Kidney glomerular epithelial cell (primary cell): ENCODE measurements around the gene ZDHHC19.
"Not testable (repeated sequence)": the region's sequence is repeated elsewhere in the genome, so short reads cannot be mapped to it uniquely, and the experiment has no call there.

Source experiments
- DNase-seq: peaks from one replicate; lab custom pipeline; 2025; lab: John Stamatoyannopoulos, UW

The ZDHHC19 gene

DNA sequence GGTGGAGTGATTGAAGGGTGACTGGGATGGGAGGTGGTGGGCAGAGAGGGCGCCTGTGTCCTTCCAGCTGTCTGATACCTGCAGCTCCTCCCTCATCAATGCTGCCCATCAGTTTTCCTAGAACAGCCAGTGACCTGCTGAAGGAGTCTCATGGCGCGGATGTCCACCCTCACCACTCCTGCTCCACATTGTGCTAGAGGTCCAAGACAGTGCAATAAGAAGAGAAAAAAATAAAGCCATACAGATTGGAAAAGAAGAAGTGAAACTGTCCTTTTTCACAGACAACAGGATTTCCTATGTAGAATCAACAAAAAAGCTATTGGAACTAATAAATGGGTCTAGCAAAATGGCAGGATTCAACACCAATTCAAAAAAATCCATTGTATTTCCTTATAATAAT, 7.4 kb downstream of the ZDHHC19 start:
- DNase-seq = no peak

DNA sequence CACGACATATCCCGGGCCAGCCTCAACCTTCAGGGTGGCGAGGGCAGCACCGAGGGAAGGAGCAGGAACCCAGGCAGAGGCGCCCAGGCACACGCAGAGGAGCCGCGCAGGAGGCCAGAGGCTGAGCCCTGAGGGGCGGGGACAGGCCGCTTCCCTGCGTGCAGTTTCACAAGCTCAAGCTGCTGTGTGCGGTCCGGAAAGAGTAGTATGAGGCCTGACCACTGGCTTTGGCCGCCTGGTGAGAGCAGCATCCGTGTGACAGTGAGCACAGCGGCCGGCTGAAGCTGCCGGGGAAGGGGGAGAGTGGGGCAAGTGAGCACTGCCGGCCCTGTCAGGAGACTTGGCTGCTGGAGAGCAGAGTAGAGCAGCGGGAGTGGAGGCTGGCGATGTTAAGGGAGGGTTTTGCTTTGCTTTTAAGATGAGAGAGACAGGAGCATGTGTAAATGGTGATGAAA, 8.7 kb downstream of the ZDHHC19 start:
- DNase-seq = no peak

DNA sequence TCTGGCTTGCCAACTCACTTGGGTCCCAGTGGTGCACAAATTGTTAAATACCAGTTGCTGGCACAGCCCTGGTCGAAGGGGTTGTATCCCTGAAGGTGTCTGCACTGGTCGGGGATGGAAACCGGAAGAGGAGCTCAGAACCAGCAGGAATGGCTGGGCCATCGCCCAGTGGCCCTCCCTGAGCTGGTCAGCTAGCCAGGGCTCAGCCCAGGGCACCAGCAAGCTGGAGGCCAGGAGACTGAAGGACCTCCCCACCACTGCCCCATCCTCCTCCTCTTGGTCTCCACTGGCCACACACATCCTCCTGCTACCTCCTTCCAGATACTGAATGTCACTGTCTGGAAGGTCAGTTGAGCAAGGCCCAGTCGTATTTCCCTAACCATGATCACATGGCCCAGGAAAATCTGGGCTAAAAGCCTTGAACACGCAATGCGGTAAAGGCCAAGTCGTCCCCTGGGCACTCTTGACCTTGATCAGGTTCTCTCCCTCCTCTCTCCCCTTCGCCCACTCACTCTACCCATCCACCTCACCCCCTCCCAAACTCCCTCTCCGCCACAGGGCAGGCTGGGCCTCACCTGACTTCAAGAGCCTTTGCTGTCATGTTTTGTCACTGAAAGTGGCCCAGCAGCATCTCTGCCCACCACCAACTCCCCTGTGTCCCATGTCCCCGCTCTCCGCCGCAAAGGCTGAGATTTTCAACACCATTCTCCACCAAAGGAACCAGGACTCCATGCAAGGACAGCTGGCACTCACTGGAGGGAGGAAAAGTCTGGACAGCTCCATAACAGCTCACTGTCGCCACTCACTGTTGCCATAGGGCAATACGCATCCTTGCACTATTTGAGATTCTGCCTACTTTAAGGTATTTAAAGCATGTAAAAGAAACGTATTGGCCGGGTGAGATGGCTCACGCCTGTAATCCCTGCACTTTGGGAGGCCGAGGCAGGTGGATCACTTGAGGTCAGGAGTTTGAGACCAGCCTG, 12.1 kb downstream of the ZDHHC19 start:
- DNase-seq = no peak

DNA sequence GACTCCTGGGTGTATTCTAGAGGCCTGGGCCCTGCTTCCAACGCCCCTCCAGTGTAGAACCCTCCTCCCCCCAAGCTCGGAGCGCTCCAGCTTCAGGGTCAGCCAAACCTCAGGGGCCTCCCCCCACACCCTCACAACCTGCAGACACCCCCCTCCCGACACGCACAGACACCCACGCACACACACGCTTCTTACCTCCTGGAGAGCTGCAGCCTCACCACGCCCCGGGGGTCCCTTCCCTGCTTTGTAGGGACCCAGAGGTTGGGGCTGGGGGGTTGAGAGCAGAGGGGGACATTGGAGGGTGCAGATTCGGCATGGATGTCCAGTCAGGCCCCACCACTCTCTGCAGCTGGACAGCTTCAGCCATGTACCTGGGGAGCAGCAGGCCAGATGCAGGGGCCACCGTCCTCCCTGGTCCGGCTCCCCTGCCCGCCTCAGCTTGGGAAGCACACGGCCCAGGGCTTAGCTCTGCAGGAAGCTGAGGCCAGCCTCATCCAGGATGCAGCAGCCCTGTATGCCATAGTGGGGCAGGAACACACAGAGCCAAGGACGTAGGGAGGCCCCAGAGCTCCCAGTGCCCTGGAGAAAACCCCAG, 13.0 kb downstream of the ZDHHC19 start:
- no peak for DNase-seq

DNA sequence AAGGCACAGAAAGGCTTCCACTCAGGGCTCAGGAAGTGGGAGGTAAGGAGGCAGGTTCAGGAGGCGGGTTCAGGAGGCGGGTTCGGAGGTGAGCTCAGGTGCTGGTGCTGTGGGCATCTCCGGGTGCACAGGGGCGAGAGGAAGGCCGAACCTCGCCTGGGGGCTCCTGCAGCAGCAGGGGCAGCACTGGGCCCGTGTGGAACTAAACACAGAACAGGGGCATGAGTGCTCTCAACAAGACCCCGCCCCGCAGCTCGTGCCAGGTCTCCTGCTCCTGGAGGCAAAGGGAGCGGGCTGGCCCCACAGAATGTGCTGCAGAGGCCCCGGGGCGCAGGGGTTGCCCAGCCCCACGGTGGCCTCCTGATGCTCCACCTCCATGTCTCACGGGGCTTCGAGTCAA, 13.7 kb downstream of the ZDHHC19 start:
- DNase-seq = no peak

DNA sequence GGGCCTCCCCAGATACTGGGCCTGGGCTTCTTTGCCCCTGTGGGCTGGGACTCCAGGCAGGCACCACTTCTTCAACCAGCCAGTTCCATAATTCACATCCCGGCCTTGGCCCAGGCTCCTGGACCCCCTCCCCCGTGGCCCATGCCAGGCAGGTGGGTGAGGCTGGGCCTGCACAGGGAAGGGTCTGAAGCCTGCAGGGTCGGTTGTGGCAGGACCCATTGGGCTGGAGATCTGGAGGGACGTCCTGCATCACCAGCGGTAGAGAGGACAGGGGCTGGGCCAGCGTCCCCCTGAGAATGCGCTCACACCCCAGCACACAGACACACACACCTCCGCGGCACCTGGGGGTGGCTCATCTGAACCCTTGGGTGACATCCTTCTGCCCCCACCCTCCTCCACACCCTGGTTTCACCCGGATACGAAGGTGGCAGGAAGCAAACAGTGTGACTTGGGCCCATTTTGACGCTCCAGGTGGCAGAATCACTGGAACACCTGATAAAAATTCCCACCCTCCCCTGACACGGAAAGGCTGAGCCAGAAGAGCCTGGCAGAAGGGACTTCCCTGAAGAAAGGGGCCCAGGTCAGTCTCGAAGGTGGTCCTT, 15.4 kb downstream of the ZDHHC19 start:
- no peak for DNase-seq

DNA sequence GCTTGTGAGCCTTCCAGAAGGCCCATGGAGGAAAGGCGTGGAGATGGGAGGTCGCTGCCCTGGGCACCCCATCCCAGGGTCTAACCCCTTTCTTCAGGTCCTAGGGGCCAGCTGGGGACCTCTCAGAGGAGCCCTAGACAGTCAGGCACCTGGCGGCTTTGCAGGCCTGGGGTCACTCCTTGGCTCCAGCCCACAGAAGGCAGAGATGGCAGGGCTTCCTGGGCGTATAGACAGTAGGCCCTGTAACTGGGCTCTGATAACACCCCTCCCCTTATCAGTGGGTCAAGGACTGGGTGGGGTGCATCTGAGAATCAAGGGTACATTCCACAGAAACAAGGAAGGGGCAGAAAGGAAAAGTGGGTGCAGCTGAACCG, 16.7 kb downstream of the ZDHHC19 start:
- no peak for DNase-seq

DNA sequence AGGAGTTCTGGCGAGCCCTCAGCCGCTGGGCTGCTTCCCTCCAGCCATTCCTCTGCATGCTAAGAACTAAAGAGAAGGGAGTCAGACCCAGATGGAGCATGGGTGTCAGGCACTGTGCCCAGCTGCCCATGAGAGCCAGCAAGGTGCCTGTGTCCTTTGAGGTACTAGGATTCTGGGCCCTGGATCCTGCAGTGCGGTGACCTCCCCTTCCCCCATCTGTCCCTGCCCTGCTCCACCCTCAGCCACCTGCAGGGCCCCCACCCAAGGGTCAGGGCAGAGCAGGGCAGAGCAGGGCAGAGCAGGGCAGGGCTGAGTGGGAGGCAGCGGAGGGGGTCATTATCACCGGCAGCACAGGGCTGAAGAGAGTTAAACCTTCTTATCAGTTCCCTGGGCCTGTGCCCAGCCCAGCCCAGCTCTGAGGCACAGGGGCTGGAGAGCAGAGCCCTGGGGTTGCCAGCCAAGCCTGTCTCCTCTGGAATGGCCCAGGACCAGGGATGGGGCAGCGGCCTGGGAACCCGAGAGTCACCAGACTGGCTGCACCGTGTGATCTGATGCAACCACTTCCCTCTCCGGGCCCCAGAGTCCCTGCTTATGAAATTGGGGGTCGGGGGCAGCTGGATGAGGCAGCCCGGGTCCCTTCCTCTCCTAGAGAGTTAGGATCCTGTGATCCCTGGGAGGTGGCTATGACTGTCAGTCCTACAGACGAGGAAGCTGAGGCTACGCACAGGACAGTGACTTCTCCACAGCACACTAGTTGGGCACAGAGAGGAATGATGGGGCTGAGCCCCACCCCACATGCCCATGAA, 17.3 kb downstream of the ZDHHC19 start:
- DNase-seq = no peak

DNA sequence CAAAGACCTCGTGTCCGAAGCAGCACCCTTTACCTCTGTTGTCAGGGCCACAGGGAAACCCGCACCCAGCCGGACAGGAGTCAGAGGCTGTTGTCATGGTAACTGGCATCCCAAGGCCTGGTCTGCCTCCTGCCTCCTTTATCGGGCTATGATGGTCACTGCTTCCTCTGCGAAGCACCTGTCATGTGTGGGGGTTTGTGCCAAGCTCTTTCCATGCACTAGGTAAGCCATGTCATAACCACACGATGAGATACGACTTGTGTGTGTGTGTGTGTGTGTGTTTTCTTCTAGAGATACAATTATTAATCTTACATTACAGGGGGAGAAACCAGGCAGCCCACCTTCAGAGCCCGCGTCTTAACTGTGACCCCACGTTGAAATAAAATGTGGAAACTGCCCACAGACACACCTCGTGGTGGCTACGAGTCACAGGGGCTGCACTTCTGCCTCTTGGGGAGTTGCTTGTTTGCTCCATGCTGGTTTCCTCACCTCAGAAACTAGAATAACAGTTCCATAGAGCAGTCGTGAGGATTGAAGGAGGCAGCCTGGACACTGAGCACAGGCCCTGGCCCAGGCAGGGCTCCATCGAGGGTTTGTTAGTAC, 18.0 kb downstream of the ZDHHC19 start:
- no peak for DNase-seq

DNA sequence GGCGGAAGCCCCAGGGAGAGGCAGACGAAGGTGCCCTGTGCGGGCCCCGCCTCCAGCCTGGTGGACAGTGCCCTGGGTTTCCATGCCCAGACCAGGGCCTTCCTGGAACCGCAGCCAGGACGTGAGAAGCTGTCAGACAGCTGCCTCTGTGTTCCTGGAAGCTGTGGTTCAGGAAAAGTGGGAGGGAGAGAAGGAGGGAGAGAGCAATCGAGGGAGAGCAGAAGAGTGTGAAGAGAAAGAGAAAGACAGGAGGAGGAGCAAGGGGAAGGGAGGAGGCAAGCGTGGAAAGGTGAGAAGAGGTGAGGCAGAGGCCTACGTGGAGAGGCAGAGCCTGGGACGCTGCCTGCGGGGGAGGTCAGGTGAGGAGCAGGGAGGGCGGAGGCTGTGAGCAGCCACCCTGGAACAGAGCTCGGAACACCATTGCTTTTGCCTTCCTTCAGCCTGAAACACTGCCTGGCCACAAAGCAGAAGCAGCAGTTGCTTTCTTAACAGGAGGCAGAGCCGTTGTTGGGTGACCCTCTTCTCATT, 18.6 kb downstream of the ZDHHC19 start:
- peak; percentile 49 for DNase-seq

DNA sequence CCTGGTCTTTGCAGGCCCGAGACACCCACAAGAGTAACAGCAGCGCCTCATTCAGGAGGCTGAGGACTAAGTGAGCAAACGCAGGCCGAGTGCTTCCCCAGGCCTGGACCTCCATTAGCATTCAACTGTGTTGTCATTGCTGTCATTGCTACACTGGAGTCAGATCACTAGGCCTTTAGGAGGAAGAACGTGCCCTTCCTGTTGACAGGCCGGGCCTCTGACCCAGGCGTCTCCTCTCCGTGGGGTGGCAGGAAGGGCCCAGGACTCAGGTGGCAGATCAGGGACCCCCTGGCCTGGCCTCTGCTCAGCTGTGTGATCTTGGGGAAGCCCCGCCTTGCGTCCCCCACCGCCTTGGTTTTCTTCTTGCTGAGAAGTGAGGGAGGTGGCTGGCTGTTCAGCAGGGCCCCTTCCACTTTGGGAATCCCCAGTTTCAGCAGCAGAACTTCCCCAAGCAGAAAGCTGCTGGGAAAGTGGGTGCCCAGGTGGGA, 19.1 kb downstream of the ZDHHC19 start:
- DNase-seq = no peak

DNA sequence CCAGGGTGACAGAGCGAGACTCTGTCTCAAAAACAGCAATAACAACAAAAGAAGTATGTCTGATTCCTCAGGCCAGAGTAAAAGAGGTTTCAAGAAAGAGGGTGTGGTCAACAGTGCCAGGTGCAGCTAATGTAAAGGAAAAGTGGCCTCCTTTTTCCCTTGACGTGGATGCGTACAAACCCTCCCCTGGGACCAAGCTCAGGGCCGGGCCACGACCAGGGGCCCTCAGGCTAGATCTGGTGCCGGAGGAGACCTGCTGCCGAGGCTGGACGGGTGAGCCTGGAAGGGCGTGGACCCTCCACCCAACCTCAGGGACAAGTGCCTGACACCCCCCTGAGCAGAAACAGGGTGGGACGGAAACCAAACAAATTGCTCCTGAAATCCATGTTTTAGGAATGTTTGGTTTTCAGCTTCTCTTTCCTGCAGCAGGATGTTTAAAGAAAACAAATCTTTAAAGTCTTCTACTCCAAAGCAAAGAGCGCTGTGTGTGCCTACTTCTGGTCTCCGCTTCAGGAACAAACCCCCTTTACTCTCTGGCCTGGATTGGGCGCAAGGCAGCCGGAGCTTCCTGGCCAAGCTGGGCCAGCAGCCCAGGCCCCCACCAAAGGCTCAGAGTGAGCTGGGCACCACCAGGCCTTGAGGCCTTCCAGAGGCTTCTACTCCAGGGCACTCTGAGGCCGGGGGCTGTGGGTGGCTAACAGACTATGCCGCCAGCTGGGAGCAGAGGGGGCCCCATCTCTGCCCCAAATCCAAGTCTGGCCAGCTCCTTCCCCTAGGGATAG, 21.4 kb downstream of the ZDHHC19 start:
- no peak for DNase-seq

DNA sequence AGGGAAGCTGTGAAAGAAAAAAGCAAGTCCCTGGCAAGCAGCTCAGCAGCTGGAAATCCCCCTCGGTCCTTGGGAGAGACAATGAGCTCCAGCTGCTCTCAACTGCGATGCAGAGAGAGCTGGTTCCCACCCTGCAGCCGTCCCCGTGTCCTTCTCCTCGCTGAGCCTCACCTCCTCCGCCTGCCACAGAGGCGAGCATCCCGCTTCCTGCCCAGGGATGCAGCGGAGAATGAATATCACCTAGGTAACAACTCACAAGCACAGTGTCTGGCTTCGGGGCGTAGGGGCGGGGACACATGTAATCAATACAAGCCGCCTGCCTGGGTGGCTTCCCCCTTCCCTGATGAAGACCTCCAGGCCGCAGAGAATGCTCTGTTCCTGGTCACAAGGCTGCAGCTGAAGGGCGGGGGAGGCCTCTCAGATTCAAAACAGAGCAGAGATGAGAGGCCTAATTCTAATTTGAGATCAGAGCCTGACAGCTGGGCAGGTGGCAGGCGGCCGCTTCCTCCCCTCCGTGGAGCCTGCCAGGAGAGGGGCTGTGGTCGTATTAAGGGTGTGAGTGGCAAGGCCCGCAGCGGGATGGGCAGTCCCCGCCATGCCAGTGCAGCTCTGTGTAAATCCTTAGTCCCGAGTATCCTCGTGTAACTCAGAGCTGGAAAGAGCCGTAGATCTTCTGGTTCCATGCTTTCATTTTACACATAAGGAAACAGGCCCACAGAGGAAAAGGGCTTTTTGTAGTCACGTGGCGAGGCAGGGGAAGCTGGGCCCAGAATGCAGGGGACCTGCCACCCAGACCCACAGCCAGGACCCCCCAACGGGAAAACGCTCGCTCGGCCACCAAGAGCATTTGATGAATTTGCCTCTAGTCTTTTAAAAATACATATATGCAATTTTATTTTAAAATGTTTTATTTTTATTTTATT, 24.3 kb downstream of the ZDHHC19 start:
- DNase-seq = no peak

DNA sequence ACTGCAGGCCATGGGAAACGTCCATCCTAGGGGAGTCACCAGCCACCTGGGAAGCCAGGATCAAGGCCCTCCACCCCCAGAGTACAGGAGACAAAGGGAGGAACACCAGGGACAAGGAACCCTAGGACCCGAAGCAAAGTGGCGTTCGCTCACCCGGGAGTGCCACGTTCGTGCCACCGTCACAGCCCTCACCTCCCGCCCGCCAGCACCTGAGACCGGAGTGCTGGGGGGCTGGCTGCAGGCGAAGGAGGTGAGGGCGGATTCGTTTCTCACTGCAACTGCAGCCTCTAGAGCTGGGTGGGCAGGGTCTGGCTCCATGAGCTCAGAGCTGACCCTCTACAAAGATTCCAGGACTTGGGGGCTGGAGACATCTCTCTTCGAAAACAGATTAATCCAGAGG, 26.3 kb downstream of the ZDHHC19 start:
- no peak for DNase-seq

DNA sequence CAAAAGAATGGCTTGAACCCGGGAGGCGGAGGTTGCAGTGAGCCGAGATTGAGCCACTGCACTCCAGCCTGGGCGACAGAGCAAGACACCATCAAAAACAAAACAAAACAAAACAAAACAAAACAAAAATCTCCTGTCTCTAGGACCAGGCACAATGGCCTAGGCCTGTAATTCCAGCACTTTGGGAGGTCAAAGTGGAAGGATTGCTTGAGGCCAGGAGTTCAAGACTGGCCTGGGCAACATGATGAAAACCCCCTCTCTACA, 27.1 kb downstream of the ZDHHC19 start:
- not testable (repeated sequence) for DNase-seq

DNA sequence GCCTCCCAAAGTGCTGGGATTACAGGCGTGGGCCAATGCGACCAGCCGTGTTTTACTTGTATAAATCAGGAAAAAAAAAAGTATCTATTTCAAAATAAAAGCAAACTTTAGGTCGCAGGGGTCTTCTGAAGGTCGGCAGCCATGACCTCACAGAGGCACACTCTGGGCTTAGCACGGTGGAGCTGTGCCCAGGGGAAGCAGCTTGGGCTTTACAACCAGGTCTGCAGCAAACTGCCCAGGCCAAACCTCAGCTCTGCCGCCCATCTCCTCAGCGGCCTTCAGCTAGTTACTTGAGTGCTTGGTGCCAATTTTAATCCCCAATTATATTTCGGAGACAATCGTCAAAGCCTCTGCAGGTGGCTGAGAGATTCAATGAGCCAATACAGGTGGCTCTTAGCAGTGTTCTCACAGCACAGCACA, 30.1 kb downstream of the ZDHHC19 start:
- no peak for DNase-seq

DNA sequence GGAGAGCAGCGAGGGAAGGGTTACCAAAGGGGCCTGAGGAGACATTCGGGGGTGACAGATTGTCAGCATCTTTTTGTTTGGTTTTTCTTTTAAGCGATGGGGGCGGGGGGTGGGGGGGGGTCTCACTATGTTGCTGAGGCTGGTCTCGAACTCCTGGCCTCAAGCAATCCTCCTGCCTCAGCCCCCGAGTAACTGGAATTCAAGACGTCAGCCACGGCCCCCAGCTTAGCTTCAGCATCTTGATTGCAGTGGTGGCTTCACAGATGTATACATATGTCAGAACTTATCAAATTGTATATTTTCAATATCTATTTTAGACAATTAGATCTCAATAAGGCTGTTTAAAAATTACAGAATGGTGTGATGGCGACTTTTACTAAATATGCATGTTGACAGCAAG, 30.9 kb downstream of the ZDHHC19 start:
- no peak for DNase-seq

DNA sequence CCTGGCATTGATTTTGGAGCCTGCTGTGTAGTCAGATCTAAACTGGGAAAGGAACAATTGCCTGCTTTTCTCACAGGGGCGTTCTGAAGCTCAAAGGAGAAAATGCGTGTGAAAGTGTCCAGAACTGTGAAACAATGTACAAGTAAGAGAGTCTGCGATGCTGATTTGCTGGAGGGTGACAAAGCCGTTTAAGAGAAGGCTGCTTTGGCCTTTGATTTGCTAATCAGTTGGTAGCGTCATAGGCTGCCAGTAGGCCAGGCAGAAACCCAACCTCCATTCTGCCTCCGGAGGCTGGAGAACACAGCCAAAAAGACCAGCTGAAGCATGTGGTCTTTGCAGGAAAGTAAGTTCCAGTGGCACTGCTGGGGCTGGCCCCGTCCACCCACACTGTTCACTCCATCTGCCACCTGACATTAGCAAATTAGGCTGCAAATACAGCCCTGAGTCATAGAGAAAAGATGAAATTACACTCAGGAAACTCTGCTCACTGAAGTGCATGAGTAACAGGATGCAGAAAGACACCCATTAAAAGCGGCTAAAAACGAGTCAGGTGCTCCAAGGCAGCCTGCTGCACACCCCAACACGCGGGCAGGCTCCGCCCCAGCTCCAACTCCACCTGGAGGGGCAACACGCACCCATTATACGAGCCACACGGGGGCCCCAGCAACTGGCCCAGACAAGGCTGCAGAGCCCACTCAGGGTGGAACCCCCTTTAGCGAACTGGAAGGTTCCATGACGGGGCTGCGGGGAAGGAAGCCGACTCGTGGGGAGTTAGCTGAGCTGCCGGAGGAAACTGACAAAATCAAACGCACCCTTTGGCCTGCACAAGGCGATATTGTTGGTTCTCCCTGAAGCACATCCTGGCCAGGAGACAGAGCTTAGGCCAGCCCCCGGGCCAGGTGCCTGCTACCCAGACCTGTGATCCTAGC, 31.6 kb downstream of the ZDHHC19 start:
- peak; percentile 14 for DNase-seq

DNA sequence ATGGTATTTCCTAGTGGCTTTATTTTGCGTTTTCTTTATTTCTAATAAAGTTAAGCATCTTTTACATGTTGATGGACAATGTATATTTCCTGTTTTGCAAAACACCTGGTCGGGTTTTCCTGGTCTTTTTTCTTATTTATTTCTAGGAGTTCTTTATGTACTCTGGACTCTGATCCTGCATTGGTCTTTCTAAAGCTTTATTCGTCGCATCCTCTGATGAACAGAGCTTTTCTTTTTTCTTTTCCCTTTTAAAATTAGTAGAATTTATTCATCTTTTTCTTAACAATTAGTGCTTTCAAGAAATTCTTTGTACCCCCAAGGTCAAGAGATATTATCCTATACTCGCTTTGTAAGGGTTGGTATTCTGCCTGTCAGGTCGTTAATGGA, 32.2 kb downstream of the ZDHHC19 start:
- DNase-seq = no peak
